Neural progenitor cell (in vitro differentiated cells): ENCODE results near the gene MYCT1.

Source experiments
- EZH2 ChIP-seq: fragments of 200-600 bp; sonication (generic); IDR thresholded peaks from 2 replicates; pipeline ENCODE4 v1.6.1; 2017; ENCODE audit warnings: antibody characterized with exemption, mild to moderate bottlenecking, moderate library complexity
- TF ChIP-seq, protein P1 (sequence below): fragments of 200-600 bp; sonication (generic); IDR thresholded peaks from 2 replicates; pipeline ENCODE4 v1.5.1; 2017; ENCODE audit warnings: antibody characterized with exemption, mild to moderate bottlenecking

- TF ChIP-seq EZH2, result no peak
- TF ChIP-seq, protein P1, sequence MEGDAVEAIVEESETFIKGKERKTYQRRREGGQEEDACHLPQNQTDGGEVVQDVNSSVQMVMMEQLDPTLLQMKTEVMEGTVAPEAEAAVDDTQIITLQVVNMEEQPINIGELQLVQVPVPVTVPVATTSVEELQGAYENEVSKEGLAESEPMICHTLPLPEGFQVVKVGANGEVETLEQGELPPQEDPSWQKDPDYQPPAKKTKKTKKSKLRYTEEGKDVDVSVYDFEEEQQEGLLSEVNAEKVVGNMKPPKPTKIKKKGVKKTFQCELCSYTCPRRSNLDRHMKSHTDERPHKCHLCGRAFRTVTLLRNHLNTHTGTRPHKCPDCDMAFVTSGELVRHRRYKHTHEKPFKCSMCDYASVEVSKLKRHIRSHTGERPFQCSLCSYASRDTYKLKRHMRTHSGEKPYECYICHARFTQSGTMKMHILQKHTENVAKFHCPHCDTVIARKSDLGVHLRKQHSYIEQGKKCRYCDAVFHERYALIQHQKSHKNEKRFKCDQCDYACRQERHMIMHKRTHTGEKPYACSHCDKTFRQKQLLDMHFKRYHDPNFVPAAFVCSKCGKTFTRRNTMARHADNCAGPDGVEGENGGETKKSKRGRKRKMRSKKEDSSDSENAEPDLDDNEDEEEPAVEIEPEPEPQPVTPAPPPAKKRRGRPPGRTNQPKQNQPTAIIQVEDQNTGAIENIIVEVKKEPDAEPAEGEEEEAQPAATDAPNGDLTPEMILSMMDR, result no peak
Measured at GRCh38 chr6:152769993-152770392, 72.3 kb downstream of the MYCT1 start.
